Eye (tissue), 1 donor: ENCODE results near the gene ACSF3.
"Not testable (repeated sequence)": the region's sequence is repeated elsewhere in the genome, so short reads cannot be mapped to it uniquely, and the experiment has no call there.

ENCODE experiments used
- DNase-seq: peaks from one replicate; pipeline ENCODE4 v3.0.0-alpha.2; 2015

Gene ACSF3

GRCh38 chr16:89055894-89056555 is 37.6 kb upstream of the ACSF3 start:
- DNase-seq: no peak

- DNase-seq: no peak
Observed at GRCh38 chr16:89056592-89056991, 37.1 kb upstream of the ACSF3 start.

GRCh38 chr16:89057738-89058137 is 35.9 kb upstream of the ACSF3 start:
- DNase-seq: no peak

GRCh38 chr16:89058812-89059211 is 34.8 kb upstream of the ACSF3 start:
- no peak for DNase-seq

- DNase-seq: no peak
Observed at GRCh38 chr16:89060207-89060794, 33.4 kb upstream of the ACSF3 start.

- DNase-seq: no peak
Observed at GRCh38 chr16:89061086-89061485, 32.6 kb upstream of the ACSF3 start.

GRCh38 chr16:89061590-89062380 is 31.9 kb upstream of the ACSF3 start:
- DNase-seq: peak; percentile 67

- DNase-seq: no peak
Observed at GRCh38 chr16:89062389-89063345, 31.0 kb upstream of the ACSF3 start.

- DNase-seq: no peak
Observed at GRCh38 chr16:89063768-89064320, 29.8 kb upstream of the ACSF3 start.

- no peak for DNase-seq
Observed at GRCh38 chr16:89064606-89065457, 28.8 kb upstream of the ACSF3 start.

GRCh38 chr16:89065458-89065822 is 28.2 kb upstream of the ACSF3 start:
- no peak for DNase-seq

- no peak for DNase-seq
Observed at GRCh38 chr16:89066721-89067120, 26.9 kb upstream of the ACSF3 start.

- DNase-seq: no peak
Observed at GRCh38 chr16:89067677-89068443, 25.8 kb upstream of the ACSF3 start.

GRCh38 chr16:89068814-89069616 is 24.6 kb upstream of the ACSF3 start:
- not testable (repeated sequence) for DNase-seq

GRCh38 chr16:89069920-89070319 is 23.7 kb upstream of the ACSF3 start:
- DNase-seq: no peak

- no peak for DNase-seq
Observed at GRCh38 chr16:89070590-89070989, 23.1 kb upstream of the ACSF3 start.

- peak; percentile 70 for DNase-seq
Observed at GRCh38 chr16:89071686-89072547, 21.7 kb upstream of the ACSF3 start.

GRCh38 chr16:89072548-89073130 is 21.0 kb upstream of the ACSF3 start:
- no peak for DNase-seq
